Measurements from ENCODE around the gene NUBP2.
A peak's percentile ranks its signal among the peaks of the same experiment; 100 is the strongest.

Gene NUBP2

GRCh38 chr16:1787322-1788094 is 4.7 kb downstream of the NUBP2 start:
- DNase-seq = peak; percentile 25

GRCh38 chr16:1788095-1788707 is 5.4 kb downstream of the NUBP2 start:
- peak; percentile 26 for DNase-seq

- no peak for DNase-seq
These were observed 5.9 kb downstream of the NUBP2 start for GRCh38 chr16:1788708-1789100.

- no peak for DNase-seq
These were observed 6.9 kb downstream of the NUBP2 start for GRCh38 chr16:1789643-1790045.

- DNase-seq = no peak
These were observed 7.5 kb downstream of the NUBP2 start for GRCh38 chr16:1790261-1790610.

GRCh38 chr16:1790611-1791255 is 8.0 kb downstream of the NUBP2 start:
- DNase-seq = no peak

GRCh38 chr16:1791256-1791942 is 8.6 kb downstream of the NUBP2 start:
- no peak for DNase-seq

GRCh38 chr16:1791943-1792812 is 9.4 kb downstream of the NUBP2 start:
- no peak for DNase-seq

GRCh38 chr16:1792836-1793577 is 10.2 kb downstream of the NUBP2 start:
- no peak for DNase-seq

GRCh38 chr16:1793578-1794220 is 10.9 kb downstream of the NUBP2 start, which contains the start of gene IGFALS:
IGFALS (minus strand) TSS chr16:1793705; CDS start chr16:1793652, 53 bp downstream.
- DNase-seq = no peak

GRCh38 chr16:1794221-1794871 is 11.6 kb downstream of the NUBP2 start:
- DNase-seq = no peak

- DNase-seq = no peak
These were observed 12.3 kb downstream of the NUBP2 start for GRCh38 chr16:1794908-1795666.

GRCh38 chr16:1799263-1799662 is 16.5 kb downstream of the NUBP2 start:
- DNase-seq = peak; percentile 16

- no peak for DNase-seq
These were observed 17.9 kb downstream of the NUBP2 start for GRCh38 chr16:1800701-1801100.

- DNase-seq = no peak
These were observed 24.9 kb downstream of the NUBP2 start for GRCh38 chr16:1807626-1808025.

GRCh38 chr16:1808691-1809090 is 25.9 kb downstream of the NUBP2 start:
- no peak for DNase-seq

GRCh38 chr16:1809281-1809801 is 26.6 kb downstream of the NUBP2 start:
- no peak for DNase-seq

GRCh38 chr16:1810106-1810505 is 27.3 kb downstream of the NUBP2 start:
- no peak for DNase-seq

- DNase-seq = no peak
These were observed 27.8 kb downstream of the NUBP2 start for GRCh38 chr16:1810536-1810935.

- no peak for DNase-seq
These were observed 30.0 kb downstream of the NUBP2 start for GRCh38 chr16:1812732-1813163.
